NCI-H146 treated with DMSO at 0.1 percent for 48 hours (cell line): ENCODE results near the gene MYLK.

Experiments
- DNase-seq: peaks from one replicate; lab custom pipeline; 2025; ENCODE audit not compliant: unreplicated experiment; lab: John Stamatoyannopoulos, UW

MYLK gene

DNA sequence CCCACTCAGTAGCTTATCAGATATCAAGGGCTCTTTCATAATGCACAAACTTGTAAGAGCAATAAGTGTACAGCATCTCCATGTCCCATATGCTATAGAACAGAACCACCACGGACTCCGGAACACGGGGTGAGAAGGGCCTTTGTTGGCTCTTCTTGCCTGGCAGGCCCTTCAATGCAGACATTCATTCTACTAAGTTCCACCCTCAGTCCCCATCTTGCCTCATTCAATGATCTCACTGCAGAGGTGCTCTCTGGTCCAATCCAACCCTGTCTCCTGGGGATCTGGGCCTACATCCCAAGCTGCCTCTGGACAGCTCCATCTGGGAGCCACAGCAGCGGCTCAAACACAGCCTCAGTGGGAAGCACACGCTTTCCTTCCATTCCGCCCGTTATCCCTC is 316.1 kb downstream of the MYLK start:
- no peak for DNase-seq

GRCh38 chr3:123564056-123564455 is 320.1 kb downstream of the MYLK start:
- no peak for DNase-seq

- DNase-seq: no peak
Observed at GRCh38 chr3:123562547-123562946, 321.6 kb downstream of the MYLK start.

DNA sequence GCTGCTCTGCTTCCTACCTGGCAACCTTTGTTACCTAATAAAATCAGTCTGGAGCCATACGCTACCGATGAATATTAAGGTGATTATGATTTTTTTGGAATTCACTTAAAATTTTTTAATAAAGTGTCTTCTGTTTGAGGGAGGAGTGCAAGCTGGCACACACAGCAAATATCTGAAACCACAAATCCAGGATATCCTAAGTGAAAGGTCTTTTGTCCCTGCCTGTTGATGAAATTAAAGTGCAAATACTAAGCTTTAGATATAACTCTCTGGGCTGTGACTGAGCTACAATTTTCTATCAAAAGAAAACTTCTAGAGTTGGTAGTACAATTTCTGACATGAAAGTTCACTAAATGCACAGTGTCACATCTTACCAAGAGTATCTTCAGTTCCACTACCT is 322.9 kb downstream of the MYLK start:
- DNase-seq: no peak
